ENCODE data around the gene RNF157.
A peak's percentile ranks its signal among the peaks of the same experiment; 100 is the strongest.

Gene RNF157

GRCh38 chr17:76154936-76155845, 85.1 kb downstream of the RNF157 start:
- no peak for DNase-seq

- no peak for DNase-seq
These were observed 86.0 kb downstream of the RNF157 start for GRCh38 chr17:76154292-76154691.

GRCh38 chr17:76153640-76154039, 86.7 kb downstream of the RNF157 start:
- DNase-seq, result no peak

- no peak for DNase-seq
These were observed 87.1 kb downstream of the RNF157 start for GRCh38 chr17:76153202-76153601.

- DNase-seq, result no peak
These were observed 87.7 kb downstream of the RNF157 start for GRCh38 chr17:76152591-76152990.

GRCh38 chr17:76151896-76152454, 88.3 kb downstream of the RNF157 start:
- DNase-seq, result no peak

GRCh38 chr17:76150712-76151622, 89.3 kb downstream of the RNF157 start:
- DNase-seq, result no peak

- no peak for DNase-seq
These were observed 91.1 kb downstream of the RNF157 start for GRCh38 chr17:76149214-76149613.

- DNase-seq, result no peak
These were observed 92.3 kb downstream of the RNF157 start for GRCh38 chr17:76148015-76148326.

- no peak for DNase-seq
These were observed 92.9 kb downstream of the RNF157 start for GRCh38 chr17:76147211-76148014.

GRCh38 chr17:76146053-76146851, 94.0 kb downstream of the RNF157 start:
- DNase-seq, result no peak

- DNase-seq, result peak; percentile 59
These were observed 94.9 kb downstream of the RNF157 start for GRCh38 chr17:76145231-76146052.

- no peak for DNase-seq
These were observed 97.7 kb downstream of the RNF157 start for GRCh38 chr17:76142585-76143041.

- DNase-seq, result no peak
These were observed 98.2 kb downstream of the RNF157 start for GRCh38 chr17:76142039-76142584.

- peak; percentile 91 for DNase-seq
These were observed 98.9 kb downstream of the RNF157 start, which contains the start of gene FOXJ1 for GRCh38 chr17:76141212-76142038. FOXJ1 (minus strand) TSS chr17:76141245; CDS start chr17:76140395, 850 bp downstream.

GRCh38 chr17:76140661-76141211, 99.6 kb downstream of the RNF157 start:
- no peak for DNase-seq

GRCh38 chr17:76139801-76140660, 100.3 kb downstream of the RNF157 start:
- DNase-seq, result peak; percentile 37

All from activated CD4-positive, alpha-beta T cell treated with anti-CD3 and anti-CD28 coated beads, Interleukin-2, amount 50 U/mL, for 1 hour (primary cell).